GM12891 (cell line): ENCODE results near the gene TTYH3.
A peak's percentile ranks its signal among the peaks of the same experiment; 100 is the strongest.

Source experiments
- DNase-seq: peaks from one replicate; pipeline ENCODE4 v3.0.0; 2011; ENCODE audit warnings: low spot score; ENCODE audit not compliant: insufficient read length
- FAIRE-seq: peaks from 2 replicates; lab custom pipeline; 2011; peaks lifted over from hg19 to GRCh38; lab: Jason Lieb, UNC
- PAX5 ChIP-seq: IDR thresholded peaks from 2 replicates; pipeline ENCODE4 v1.6.1; 2011; ENCODE audit warnings: low read length, moderate library complexity, mild to moderate bottlenecking; ENCODE audit not compliant: insufficient read depth, severe bottlenecking
- POLR2A ChIP-seq: IDR thresholded peaks from 2 replicates; pipeline ENCODE4 v1.6.1; 2011; ENCODE audit warnings: low read depth, low read length, control low read depth
- POLR2AphosphoS5 ChIP-seq: IDR thresholded peaks from 2 replicates; pipeline ENCODE4 v1.6.1; 2011; ENCODE audit warnings: low read depth, low read length, control low read depth
- POU2F2 ChIP-seq: IDR thresholded peaks from 2 replicates; pipeline ENCODE4 v1.6.1; 2011; ENCODE audit warnings: low read depth, mild to moderate bottlenecking, control low read depth, low read length, moderate library complexity
- SPI1 ChIP-seq: IDR thresholded peaks from 2 replicates; pipeline ENCODE4 v1.6.1; 2011; ENCODE audit warnings: low read depth, low read length, control low read depth
- TAF1 ChIP-seq: IDR thresholded peaks from 2 replicates; pipeline ENCODE4 v1.6.1; 2011; ENCODE audit warnings: low read depth, low read length, control low read depth

The TTYH3 gene

DNA sequence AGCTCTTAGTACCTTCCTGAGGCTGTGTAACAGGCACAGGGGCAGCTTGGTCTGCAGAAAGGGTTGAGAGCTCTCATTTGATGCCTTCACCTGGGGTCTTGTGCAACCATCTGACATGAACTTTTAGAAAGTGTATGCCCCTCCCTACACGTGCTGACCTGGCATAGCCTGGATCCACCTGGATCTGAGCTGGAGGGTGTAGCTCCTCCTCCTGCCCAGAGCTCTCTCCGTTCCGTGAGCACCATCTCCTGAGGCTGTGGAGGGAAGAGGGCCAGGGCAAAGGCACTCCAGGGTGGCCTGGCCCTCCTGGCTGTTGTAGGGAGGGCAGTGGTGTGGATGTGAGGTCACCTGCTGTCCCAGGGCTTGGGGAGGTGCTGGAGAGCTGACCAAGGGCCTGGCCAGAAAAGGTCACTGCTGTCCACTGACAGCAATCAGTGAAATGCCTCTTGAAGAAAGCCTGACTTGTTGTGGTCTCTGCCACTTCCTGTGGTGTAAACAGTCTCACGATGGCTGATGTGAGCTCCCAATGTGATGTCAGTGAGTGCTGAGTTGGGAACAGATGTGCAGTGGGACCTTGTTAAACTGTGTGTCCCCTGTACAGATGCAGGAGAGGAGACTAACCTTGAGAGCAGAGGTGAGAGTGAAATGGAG is 79.2 kb downstream of the TTYH3 start:
- peak; percentile 94 for FAIRE-seq
- TF ChIP-seq POLR2A, result no peak
- no peak for TF ChIP-seq SPI1
- TF ChIP-seq POLR2AphosphoS5, result no peak
- TF ChIP-seq TAF1, result no peak
- TF ChIP-seq PAX5, result no peak
- no peak for DNase-seq

DNA sequence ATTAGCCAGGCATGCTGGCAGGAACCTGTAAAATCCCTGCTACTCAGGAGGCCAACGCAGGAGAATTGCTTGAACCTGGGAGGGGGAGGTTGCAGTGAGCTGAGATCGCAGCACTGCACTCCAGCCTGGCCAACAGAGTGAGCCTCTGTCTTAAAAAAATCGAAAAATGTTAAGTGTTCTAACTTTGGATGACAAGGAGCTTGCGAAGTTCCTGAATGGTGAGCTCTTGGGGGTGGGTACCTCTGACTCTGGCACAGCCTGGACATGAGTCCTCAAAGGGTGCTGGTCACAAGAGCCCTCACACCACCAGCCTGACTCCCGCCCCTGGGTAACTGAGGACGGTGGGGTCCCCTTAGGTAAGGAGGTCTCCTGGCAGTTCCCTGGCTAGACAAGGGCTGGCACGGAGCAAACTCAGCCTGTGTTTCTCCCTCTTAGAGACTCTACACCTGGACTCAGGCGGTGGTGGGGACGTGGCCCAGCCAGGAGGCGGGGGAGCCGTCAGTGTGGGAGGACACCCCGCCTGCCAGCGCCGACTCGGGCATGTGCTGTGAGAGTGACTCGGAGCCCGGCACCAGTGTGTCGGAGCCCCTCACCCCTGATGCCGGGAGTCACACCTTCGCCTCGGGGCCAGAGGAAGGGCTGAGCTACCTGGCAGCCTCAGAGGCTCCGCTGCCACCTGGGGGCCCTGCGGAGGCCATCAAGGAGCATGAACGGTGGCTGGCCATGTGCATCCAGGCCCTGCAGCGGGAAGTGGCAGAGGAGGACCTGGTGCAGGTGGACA is 80.3 kb downstream of the TTYH3 start:
- TF ChIP-seq PAX5, result no peak
- TF ChIP-seq POU2F2, result no peak
- no peak for TF ChIP-seq SPI1
- no peak for TF ChIP-seq POLR2AphosphoS5
- no peak for TF ChIP-seq POLR2A
- TF ChIP-seq TAF1, result no peak
- DNase-seq, result no peak
- FAIRE-seq, result no peak

DNA sequence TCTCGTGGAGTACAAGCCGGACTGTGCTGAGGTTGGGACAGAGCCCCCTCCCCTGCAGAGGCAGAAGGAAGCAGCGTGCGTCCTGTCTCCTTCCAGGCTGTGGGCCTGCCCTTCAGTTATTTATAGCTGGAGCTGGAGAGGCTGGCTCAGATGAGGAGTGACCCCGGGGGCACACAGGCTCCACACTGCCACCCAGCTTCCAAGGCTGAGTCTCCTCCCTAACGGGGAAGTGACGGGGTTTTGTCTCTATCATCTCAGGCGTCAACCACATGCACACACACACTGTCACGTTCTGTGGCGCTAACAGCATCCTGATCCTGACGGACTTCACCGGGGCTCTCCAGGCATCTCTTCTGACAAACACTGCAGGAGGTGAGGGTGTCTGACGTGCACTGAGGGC is 81.6 kb downstream of the TTYH3 start:
- FAIRE-seq (no peak), DNase-seq (no peak)
- no peak for TF ChIP-seq POLR2A
- no peak for TF ChIP-seq POU2F2
- TF ChIP-seq PAX5, result no peak
- TF ChIP-seq TAF1, result no peak
- no peak for TF ChIP-seq SPI1
- no peak for TF ChIP-seq POLR2AphosphoS5

DNA sequence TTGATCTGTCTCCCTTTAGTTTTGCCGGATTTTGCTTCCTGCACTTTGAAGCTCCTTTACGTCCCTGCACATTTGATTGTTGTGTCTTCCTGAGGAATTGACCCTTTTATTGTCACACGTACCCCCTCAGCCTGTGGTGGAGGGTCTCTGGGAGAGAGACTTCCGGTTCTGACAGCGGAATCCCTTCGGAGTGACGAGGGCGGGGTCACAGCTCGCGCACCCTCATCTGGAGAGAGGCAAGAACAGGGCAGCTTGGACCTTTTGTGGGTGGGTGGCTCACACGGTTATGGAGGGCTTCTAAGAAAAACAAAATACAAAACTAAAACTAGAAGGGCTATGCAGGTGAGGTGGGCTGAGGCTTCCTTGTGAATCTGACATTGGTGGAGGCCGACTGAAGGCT is 82.2 kb downstream of the TTYH3 start:
- FAIRE-seq (no peak), DNase-seq (no peak)
- TF ChIP-seq TAF1, result no peak
